ENCODE data around the gene ELP5.
"Not testable (repeated sequence)": the region's sequence is repeated elsewhere in the genome, so short reads cannot be mapped to it uniquely, and the experiment has no call there.

ELP5 gene

DNA sequence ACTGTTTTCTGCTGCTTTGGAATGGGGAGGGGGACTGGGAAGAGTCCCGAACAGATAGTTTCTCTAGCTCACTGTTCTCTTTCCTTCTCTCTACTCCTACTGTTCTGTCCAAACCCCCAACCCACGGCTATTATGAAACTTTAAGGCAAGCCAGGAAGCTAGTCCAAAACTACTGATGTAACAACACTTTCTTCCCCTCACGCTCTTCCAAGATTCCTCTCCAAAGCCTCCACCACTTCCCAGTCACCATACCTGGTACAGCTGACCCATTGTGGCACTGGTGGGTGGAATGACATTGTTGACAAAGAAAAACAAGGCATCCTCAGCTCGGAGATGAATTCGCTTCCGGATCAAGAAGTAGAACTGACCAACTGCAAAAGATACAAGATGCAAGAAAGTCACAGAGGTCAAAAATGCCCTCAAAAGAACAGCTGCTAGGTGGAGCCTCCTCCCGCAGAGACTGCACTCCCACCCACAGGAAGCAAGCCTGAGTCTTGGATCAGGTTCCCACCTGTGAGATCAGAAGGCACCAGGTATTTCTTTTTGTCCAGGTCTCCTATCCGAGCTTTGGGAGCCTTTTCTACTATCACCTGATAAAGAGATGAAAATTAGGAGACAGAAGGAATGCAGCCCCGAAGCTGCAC lies 10.8 kb upstream of the ELP5 start:
- TF ChIP-seq, protein P1, sequence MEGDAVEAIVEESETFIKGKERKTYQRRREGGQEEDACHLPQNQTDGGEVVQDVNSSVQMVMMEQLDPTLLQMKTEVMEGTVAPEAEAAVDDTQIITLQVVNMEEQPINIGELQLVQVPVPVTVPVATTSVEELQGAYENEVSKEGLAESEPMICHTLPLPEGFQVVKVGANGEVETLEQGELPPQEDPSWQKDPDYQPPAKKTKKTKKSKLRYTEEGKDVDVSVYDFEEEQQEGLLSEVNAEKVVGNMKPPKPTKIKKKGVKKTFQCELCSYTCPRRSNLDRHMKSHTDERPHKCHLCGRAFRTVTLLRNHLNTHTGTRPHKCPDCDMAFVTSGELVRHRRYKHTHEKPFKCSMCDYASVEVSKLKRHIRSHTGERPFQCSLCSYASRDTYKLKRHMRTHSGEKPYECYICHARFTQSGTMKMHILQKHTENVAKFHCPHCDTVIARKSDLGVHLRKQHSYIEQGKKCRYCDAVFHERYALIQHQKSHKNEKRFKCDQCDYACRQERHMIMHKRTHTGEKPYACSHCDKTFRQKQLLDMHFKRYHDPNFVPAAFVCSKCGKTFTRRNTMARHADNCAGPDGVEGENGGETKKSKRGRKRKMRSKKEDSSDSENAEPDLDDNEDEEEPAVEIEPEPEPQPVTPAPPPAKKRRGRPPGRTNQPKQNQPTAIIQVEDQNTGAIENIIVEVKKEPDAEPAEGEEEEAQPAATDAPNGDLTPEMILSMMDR (IDR thresholded peaks at IDR 0.05; ENCODE audit: low read depth, low read length, missing control alignments): no peak
- in situ Hi-C loops (cut with HindIII; ENCODE audit: low sequenced_read_pairs): no loop called here
- no peak for DNase-seq (ENCODE audit: low read depth)
- peak overlapping the region; percentile 98 for H3K4me3 ChIP-seq (ENCODE audit: low read depth, low read length)

DNA sequence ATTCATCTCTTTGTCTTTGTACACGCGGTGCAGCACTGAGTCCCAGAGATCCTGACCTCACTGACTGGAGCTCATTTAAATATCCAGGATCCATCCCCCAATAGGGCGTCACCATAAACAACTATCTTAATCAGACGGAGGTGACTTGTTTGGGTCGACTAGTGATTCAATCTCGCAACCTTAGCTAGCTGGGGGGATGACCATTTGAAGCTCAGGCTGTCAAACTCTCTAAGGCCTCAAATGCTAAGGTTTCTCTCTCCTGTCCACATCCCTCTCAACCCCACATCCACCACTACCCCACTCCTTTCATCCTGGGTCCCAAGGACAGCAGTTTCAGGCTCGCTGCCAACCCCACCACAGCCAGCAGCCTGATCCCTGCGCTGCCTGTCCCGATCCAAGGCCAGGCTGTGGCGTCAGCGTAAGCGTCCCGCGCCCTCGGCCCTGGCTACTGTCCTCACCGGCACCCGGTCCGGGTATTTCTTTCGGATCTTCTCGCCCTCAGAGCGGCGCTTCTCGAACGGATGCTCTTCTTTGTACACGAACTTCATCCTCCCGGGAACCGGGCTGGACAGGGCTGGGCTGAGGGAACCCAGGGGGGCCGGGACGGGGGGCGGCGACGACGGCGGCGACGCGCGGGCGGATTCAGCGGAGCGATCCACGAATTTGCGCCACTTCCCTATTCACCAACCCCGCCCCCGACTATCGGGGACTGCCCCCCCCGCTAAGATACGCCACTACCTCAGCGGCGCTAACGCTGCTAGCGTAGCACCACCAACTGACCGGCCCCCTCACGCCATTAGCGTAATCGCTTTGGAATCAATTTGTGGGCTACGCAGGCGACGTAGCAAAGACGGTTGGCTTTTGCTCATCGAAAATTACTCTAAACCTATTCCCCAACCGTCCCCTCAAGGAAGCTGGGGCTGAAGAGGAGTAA lies 10.0 kb upstream of the ELP5 start, which contains the start of gene GABARAP:
TSS of gene GABARAP (minus strand) at position 667 of the 934 bp plus-strand sequence. CDS start at position 548, 119 bp downstream.
- H3K4me3 ChIP-seq (ENCODE audit: low read depth, low read length): peak within 1 kb of the TSS; percentile 98
- in situ Hi-C loops (cut with HindIII; ENCODE audit: low sequenced_read_pairs): no loop called here
- DNase-seq (ENCODE audit: low read depth): peak; percentile 75
- TF ChIP-seq, protein P1 (IDR thresholded peaks at IDR 0.05; ENCODE audit: low read depth, low read length, missing control alignments): no peak

DNA sequence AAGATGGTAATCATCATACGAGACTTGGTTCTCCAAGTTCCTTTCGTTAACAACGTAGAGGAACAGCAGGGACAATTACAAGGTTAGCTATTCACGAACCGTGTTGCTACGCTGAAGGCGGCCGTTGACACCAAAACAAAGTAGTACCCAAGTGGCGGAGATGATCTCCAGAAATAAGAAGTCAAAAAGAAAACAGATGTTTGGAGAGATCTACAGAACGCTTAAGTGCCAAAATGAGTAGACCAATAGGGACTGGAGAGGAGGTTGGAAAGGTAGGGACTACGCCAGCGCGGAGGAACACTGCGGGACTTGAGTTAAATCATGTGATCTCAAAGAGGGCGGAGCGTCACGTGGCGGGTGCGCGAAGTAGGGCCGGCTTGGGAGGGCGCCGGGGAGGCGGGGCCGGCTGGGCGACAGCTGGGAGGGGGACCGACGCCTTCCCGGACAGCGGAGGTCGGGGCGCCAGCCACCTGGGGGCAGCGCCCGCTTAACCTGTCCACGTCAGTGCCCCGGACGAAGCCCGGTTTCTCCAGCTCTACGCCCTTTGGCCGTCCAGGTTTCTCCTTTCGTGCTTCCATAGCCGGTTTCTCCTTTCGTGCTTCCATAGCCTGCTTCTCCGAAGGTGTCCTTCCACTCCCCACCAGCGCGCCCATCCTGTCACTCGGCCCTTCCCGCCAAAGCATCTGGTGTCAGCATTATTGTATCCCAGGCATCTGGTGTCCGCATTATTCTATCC lies 9.1 kb upstream of the ELP5 start:
- TF ChIP-seq, protein P1 (IDR thresholded peaks at IDR 0.05; ENCODE audit: low read depth, low read length, missing control alignments): no peak

DNA sequence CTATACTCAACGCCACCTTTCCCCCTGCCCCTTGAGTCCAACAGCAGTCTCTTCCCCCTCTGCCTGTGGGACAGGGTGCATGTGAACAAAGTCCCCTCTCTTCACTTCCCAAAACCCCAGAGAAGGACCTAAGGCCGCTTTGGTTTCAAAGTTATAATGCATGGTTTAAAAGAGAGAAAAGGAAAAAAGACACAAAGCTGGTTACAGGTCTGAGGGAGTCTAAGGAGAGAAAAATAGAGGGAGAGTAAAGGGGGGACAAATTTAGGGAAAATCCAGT lies 8.6 kb upstream of the ELP5 start:
- peak overlapping the region; percentile 98 for H3K4me3 ChIP-seq (ENCODE audit: low read depth, low read length)
- TF ChIP-seq, protein P1 (IDR thresholded peaks at IDR 0.05; ENCODE audit: low read depth, low read length, missing control alignments): no peak
- in situ Hi-C loops (cut with HindIII; ENCODE audit: low sequenced_read_pairs): no loop called here
- DNase-seq (ENCODE audit: low read depth): no peak

More for the DNA sequence above, 9.1 kb upstream of the ELP5 start:
- peak; percentile 92 for DNase-seq (ENCODE audit: low read depth)
- H3K4me3 ChIP-seq (ENCODE audit: low read depth, low read length): peak overlapping the region; percentile 98
- in situ Hi-C loops (cut with HindIII; ENCODE audit: low sequenced_read_pairs): no loop called here

DNA sequence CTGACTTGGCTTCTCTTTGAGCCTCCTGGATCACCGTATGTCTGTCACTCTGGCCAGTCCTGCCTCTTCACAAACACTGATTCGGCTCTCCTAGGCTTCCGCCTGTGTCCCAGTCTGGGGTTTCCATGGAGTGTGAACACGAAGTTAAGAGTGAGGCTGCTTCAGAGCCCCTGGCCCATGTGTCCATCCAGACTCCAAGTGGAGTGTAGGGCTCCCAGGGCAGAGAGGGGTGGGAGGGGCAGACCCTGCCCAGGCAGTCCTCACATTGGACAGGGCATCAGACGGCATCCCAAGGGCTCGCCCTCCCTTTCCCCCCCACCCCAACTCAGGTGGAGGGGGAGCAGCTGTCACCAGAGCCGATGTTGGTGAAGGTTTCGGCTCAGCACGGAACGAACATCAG lies 8.2 kb upstream of the ELP5 start:
- in situ Hi-C loops (cut with HindIII; ENCODE audit: low sequenced_read_pairs); H3K4me3 ChIP-seq (ENCODE audit: low read depth, low read length); DNase-seq (ENCODE audit: low read depth): not testable (repeated sequence)

DNA sequence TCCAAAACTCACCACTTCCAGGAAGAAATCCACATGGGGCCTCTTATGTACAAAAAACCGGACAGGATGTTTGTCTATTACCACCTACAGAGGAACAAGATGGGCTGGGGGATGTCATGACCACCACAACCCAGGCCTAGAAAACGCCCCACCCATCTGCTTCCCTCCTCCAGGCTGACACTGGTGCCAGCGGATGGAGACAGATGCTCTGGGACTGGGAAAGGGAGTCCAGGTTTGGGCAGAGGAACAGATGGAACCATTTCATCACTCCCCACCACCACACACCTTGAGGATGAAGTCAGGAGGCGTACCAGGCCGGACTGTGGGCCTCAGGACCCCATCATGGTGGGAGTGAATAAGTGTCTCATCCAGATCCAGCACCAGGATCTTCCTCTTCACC lies 5.2 kb upstream of the ELP5 start:
- in situ Hi-C loops (cut with HindIII; ENCODE audit: low sequenced_read_pairs): no loop called here
- no peak for DNase-seq (ENCODE audit: low read depth)
- TF ChIP-seq, protein P1 (IDR thresholded peaks at IDR 0.05; ENCODE audit: low read depth, low read length, missing control alignments): no peak
- no peak overlapping the region for H3K4me3 ChIP-seq (ENCODE audit: low read depth, low read length)

Data from astrocyte of the cerebellum (primary cell).